OCI-LY1 (cell line): ENCODE measurements around the gene MPEG1.

ENCODE experiments used
- EZH2 ChIP-seq: fragments of 200-600 bp; sonication (generic), shearing (Covaris generic); IDR thresholded peaks from 2 replicates; pipeline ENCODE4 v1.8.0; 2017; ENCODE audit warnings: borderline replicate concordance, mixed run types, mild to moderate bottlenecking, antibody characterized with exemption, low read length, moderate library complexity, mixed read lengths
- TF ChIP-seq, protein P1 (sequence below): fragments of 200-600 bp; sonication (generic), shearing (Covaris generic); IDR thresholded peaks from 2 replicates; pipeline ENCODE4 v1.5.1; 2017; ENCODE audit warnings: mild to moderate bottlenecking, antibody characterized with exemption, low read length, moderate library complexity, mixed read lengths

GRCh38 chr11:59261150-59261549 is 48.4 kb upstream of the MPEG1 start:
- TF ChIP-seq, protein P1, sequence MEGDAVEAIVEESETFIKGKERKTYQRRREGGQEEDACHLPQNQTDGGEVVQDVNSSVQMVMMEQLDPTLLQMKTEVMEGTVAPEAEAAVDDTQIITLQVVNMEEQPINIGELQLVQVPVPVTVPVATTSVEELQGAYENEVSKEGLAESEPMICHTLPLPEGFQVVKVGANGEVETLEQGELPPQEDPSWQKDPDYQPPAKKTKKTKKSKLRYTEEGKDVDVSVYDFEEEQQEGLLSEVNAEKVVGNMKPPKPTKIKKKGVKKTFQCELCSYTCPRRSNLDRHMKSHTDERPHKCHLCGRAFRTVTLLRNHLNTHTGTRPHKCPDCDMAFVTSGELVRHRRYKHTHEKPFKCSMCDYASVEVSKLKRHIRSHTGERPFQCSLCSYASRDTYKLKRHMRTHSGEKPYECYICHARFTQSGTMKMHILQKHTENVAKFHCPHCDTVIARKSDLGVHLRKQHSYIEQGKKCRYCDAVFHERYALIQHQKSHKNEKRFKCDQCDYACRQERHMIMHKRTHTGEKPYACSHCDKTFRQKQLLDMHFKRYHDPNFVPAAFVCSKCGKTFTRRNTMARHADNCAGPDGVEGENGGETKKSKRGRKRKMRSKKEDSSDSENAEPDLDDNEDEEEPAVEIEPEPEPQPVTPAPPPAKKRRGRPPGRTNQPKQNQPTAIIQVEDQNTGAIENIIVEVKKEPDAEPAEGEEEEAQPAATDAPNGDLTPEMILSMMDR, result no peak
- no peak for TF ChIP-seq EZH2
